Gastroesophageal sphincter (tissue), 4 donors: ENCODE data around the gene MYLK. TPM values are rescaled to one million over a fixed set of nuclear protein-coding genes. Genes with fewer than 3 reads are reported as not detected.

ENCODE experiments used
- ATAC-seq: fragments of 150-250 bp; one replicate; pipeline ENCODE4 v1.9.1; 2016; ENCODE audit warnings: mild to moderate bottlenecking, moderate library complexity
- H3K27ac ChIP-seq, 4 donors: fragments of 200-600 bp; sonication (generic) in 3 of 4; 1 replicate in 3 of 4; 2 replicates in 1 of 4; pipeline ENCODE4 v1.5.1; 2016 to 2019
- H3K27me3 ChIP-seq: fragments of 200-600 bp; sonication (generic); one replicate; pipeline ENCODE4 v1.5.1; 2019
- H3K36me3 ChIP-seq, 2 donors: fragments of 200-600 bp; sonication (generic); one replicate each; pipeline ENCODE4 v1.5.1; 2019; ENCODE audit warnings: control low read depth in 1 of 2
- H3K4me1 ChIP-seq, 3 donors: fragments of 200-600 bp; sonication (generic); 1 replicate in 2 of 3; 2 replicates in 1 of 3; pipeline ENCODE4 v1.5.1; 2016 to 2019; ENCODE audit warnings: control low read depth in 2 of 3
- H3K4me3 ChIP-seq, 2 donors: fragments of 200-600 bp; sonication (generic); one replicate each; pipeline ENCODE4 v1.5.1; 2019; ENCODE audit warnings: mild to moderate bottlenecking in 1 of 2, moderate library complexity in 1 of 2
- H3K9me3 ChIP-seq, 3 donors: fragments of 200-600 bp; sonication (generic); one replicate each; pipeline ENCODE4 v1.5.1; 2017 to 2019; ENCODE audit warnings: control low read depth in 2 of 3
- EP300 ChIP-seq: sonication (generic); formaldehyde crosslinking; IDR thresholded peaks from one replicate; pipeline ENCODE4 v1.6.1; 2017; ENCODE audit warnings: antibody characterized with exemption, mild to moderate bottlenecking
- POLR2A ChIP-seq, 2 donors: fragments of 450-650 bp; IDR thresholded peaks; one replicate each; pipeline ENCODE4 v1.6.1; 2017; ENCODE audit warnings: antibody characterized with exemption in 2 of 2, mild to moderate bottlenecking in 2 of 2, moderate library complexity in 1 of 2
- POLR2AphosphoS5 ChIP-seq: sonication (generic); formaldehyde crosslinking; IDR thresholded peaks from one replicate; pipeline ENCODE4 v1.6.1; 2017; ENCODE audit warnings: antibody characterized with exemption
- WGBS, 2 donors: methylation state at CpG; one replicate each; pipeline ENCODE4 v1.1.5; 2018; ENCODE audit warnings: low coverage in 1 of 2; 5-methylcytosine and 5-hydroxymethylcytosine counted together
- total RNA-seq, 4 donors: library from RNA; depleted of rRNA; stranded (reverse); fragments of >200 nt; gene quantifications; one replicate each; pipeline ENCODE4 v1.1.0, GENCODE V29; 2016
- TF ChIP-seq, protein P1 (sequence below), 4 experiments: fragments of 200-600 bp in 2 of 4; fragments of 450-650 bp in 2 of 4; sonication (generic) in 1 of 4; IDR thresholded peaks; one replicate each; pipeline ENCODE4 v1.5.1; 2017 to 2019; ENCODE audit warnings: antibody characterized with exemption in 4 of 4, mild to moderate bottlenecking in 2 of 4, moderate library complexity in 2 of 4

MYLK gene
- total RNA-seq, 4 donors from 2014 or later, result 1,558 to 2,522 (median 2,261) TPM

DNA sequence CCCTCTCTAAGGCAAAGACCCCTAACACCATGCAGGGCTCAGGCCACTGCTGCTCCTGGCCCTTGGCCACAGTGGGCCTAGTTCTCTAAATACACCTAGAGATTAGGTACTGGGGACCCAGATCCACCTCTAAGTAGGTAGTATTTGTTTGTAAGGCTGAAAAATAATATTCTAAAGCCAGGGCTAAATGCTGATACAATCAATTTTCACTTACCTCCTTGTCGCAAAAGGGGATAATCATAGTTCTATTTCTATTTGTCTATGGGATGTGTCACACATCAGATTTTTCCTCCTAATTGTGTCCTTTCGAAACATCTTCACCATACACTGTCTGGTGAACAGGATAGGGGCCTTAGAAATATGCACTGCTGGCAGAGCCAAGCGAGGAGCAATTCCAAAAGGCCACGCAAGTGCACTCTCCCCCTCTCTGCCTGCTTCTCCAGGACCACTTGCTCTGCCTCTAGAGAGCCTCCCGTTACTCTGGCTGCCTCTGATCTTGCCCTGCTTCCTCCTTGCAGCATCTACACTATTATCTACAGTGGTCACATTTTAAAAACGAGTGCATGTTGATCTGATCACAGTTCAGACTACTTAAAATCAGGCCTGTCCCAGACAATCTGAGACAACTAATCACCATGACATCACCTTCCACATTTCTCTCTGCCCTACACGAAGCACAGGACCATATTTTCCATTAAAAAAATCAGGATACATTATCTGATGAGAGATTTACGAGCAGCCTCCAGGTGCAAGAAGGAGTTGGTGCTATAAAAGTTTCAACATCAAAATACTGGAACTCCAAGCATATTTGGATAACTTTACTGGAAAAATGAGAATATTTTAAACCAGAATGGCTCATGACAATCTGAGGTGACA lies 115.4 kb downstream of the MYLK start:
- no peak for TF ChIP-seq POLR2AphosphoS5
- no peak for TF ChIP-seq POLR2A (IDR thresholded peaks at IDR 0.05)
- TF ChIP-seq, protein P1, sequence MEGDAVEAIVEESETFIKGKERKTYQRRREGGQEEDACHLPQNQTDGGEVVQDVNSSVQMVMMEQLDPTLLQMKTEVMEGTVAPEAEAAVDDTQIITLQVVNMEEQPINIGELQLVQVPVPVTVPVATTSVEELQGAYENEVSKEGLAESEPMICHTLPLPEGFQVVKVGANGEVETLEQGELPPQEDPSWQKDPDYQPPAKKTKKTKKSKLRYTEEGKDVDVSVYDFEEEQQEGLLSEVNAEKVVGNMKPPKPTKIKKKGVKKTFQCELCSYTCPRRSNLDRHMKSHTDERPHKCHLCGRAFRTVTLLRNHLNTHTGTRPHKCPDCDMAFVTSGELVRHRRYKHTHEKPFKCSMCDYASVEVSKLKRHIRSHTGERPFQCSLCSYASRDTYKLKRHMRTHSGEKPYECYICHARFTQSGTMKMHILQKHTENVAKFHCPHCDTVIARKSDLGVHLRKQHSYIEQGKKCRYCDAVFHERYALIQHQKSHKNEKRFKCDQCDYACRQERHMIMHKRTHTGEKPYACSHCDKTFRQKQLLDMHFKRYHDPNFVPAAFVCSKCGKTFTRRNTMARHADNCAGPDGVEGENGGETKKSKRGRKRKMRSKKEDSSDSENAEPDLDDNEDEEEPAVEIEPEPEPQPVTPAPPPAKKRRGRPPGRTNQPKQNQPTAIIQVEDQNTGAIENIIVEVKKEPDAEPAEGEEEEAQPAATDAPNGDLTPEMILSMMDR (IDR thresholded peaks at IDR 0.05), result no peak
- TF ChIP-seq EP300, result no peak
- ATAC-seq, result no peak
- H3K4me3 ChIP-seq, result no peak overlapping the region
- H3K36me3 ChIP-seq, result no peaks in the 10 kb centered on the region
- H3K27ac ChIP-seq, result peak overlapping the region in 1 of 4 donors; percentile 8
- no peaks in the 10 kb centered on the region for H3K9me3 ChIP-seq
- WGBS, 2 donors, result 71 to 75% methylated on average over 7 to 8 of the region's 8 CpGs
- no peaks in the 10 kb centered on the region for H3K27me3 ChIP-seq
- H3K4me1 ChIP-seq, result peaks cover 0 to 23% (median 0%) of the 10 kb centered on the region in 3 donors

DNA sequence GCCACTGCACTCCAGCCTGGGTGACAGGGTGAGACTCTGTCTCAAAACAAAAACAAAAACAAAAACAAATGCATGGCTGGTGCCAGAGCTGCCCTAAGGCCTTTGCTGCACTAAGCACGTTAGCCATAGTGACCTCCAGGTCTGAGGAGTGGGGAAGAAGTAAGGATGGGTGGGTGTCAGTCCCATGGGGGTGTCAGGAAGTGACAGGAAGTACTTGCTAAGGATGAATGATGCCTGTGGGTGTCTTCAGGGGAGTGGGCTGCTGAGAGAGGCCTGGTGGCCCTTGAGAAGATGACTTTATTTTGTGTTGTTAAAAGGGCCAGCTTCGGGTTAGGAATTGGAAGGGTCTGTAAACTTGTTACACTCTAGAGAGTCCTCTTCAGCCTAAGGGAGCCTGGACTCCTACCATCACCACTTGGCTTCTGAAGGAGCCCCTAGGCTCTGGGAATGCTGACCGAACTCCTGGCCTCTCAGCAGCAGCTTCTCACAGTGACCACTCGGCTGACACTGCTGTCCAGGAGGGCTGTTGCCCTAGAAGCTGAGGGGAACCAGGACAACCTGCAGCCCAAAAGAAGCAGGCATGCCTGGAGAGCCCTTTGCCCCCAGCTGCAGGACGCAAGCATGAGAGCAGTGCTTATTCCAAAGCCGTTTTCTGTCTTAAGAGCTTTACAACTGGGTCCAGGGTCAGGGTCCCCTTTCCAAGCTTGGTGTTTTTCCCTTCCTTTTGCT lies 116.4 kb downstream of the MYLK start:
- peaks cover 0 to 18% (median 0%) of the 10 kb centered on the region in 3 donors for H3K4me1 ChIP-seq

DNA sequence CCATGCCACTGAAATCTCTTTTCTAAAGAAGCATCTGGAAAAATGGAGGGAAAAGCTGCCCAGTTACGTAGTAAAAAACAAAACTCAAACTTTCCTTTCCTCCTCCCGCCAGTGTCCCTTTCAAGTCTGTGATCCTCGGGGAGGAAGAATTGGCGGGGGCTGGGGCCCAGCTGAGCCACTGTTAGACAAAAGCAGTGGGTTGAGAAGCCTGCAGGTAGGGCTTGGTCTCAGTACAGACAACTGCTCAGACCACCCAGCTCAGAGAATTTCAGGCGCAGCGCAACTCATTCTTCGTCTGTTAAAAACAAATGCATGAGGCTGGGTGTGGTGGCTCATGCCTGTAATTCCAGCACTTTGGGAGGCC lies 117.1 kb downstream of the MYLK start:
- Histone ChIP-seq H3K9me3 (no peaks in the 10 kb centered on the region), H3K4me1 (peaks cover 0 to 18% (median 0%) of the 10 kb centered on the region in 3 donors), H3K36me3 (no peaks in the 10 kb centered on the region), H3K27me3 (no peaks in the 10 kb centered on the region), H3K27ac (no peak overlapping the region), H3K4me3 (no peak overlapping the region)
- TF ChIP-seq POLR2AphosphoS5 (no peak), EP300 (no peak), POLR2A (IDR thresholded peaks at IDR 0.05) (no peak)
- TF ChIP-seq, protein P1 (IDR thresholded peaks at IDR 0.05), result no peak
- WGBS, 2 donors, result 68 to 81% methylated on average over 3 to 5 of the region's 7 CpGs
- no peak for ATAC-seq

More for the DNA sequence above, 116.4 kb downstream of the MYLK start:
- WGBS, 2 donors, result 92 to 93% methylated on average over 2 to 4 of the region's 6 CpGs
- H3K9me3 ChIP-seq, result no peaks in the 10 kb centered on the region
- TF ChIP-seq EP300 (no peak), POLR2AphosphoS5 (no peak), POLR2A (IDR thresholded peaks at IDR 0.05) (no peak)
- TF ChIP-seq, protein P1 (IDR thresholded peaks at IDR 0.05), result no peak
- H3K27ac ChIP-seq, result no peak overlapping the region
- no peak for ATAC-seq
- no peaks in the 10 kb centered on the region for H3K36me3 ChIP-seq
- no peaks in the 10 kb centered on the region for H3K27me3 ChIP-seq
- no peak overlapping the region for H3K4me3 ChIP-seq

DNA sequence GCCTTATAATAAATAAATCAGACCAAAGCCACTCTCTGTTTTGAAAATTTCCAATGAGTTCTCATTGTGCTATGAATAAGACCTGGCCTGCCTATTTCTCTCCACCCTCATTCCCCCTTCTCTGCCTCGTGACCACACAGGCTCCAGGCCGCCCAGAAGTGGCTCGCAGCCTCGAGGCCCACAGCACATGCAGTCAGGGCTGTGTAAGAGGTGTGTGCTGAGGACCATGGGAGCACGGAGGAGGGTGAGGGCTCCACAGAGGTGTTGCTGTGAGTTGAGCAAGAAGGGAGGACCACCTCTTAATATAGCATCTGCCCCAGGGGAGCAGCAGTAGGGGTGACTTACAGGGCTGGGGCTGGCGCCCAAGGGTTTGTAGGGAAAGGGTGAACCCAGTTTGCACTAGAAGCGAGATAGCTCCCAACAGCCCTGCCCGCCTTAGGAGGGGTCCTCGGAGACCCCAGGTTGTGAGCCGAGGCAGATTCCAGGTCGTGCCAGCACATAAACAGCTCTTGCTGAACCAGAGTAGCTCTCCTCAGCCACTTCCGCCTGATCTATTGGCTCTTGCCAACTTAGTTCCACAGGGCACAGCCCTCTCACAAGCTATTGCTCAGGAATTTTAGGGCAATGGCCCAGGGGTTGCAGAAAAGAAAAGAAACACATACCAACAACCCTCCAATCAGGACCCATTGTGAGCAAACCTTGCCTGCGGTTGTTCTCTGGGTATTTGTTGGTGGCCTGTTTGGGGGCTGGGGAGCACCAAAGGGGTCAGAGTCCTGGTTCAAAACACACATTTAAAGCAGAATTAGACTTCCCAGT lies 117.7 kb downstream of the MYLK start:
- H3K4me3 ChIP-seq, result no peak overlapping the region
- ATAC-seq, result peak; percentile 42
- 82 to 91% methylated on average over 3 to 4 of the region's 13 CpGs for WGBS, 2 donors

More for the DNA sequence above, 117.7 kb downstream of the MYLK start:
- Histone ChIP-seq H3K27ac (peak overlapping the region in 1 of 4 donors; percentile 37), H3K27me3 (no peaks in the 10 kb centered on the region), H3K4me1 (peaks cover 0 to 18% (median 0%) of the 10 kb centered on the region in 3 donors), H3K36me3 (no peaks in the 10 kb centered on the region), H3K9me3 (no peaks in the 10 kb centered on the region)
- no peak for TF ChIP-seq POLR2A (IDR thresholded peaks at IDR 0.05)
